WTC11 (cell line): ENCODE measurements around the gene KRTAP10-7. TPM values are rescaled to one million over a fixed set of nuclear protein-coding genes. Genes with fewer than 3 reads are reported as not detected.

Experiments used
- ATAC-seq: fragments of 200-7000 bp; cut with Tn5 transposase; 2 replicates; pipeline ENCODE4 v1.10.0; 2021; ENCODE audit warnings: mild to moderate bottlenecking, moderate library complexity
- CTCF ChIA-PET: fragments of 300-600 bp; sonication (Branson Sonifier 250); formaldehyde crosslinking; loops from one replicate; lab custom pipeline; 2021; ENCODE audit warnings: antibody characterized with exemption; lab: Charles Lee
- POLR2A ChIA-PET: fragments of 350-600 bp; sonication (Branson Sonifier 250); formaldehyde crosslinking; loops from one replicate; lab custom pipeline; 2021; ENCODE audit warnings: antibody characterized with exemption; lab: Charles Lee
- DNase-seq: peaks from one replicate; pipeline ENCODE4 v3.0.0; 2021; ENCODE audit warnings: low spot score
- H3K27ac Mint-ChIP-seq: 2 replicates; pipeline ENCODE4 v1.8.0; 2021; ENCODE audit warnings: mixed read lengths
- H3K27me3 Mint-ChIP-seq: 2 replicates; pipeline ENCODE4 v1.8.0; 2021; ENCODE audit warnings: low read depth, mild to moderate bottlenecking, moderate library complexity, mixed read lengths
- H3K36me3 Mint-ChIP-seq: 2 replicates; pipeline ENCODE4 v1.8.0; 2021; ENCODE audit warnings: mixed read lengths
- H3K4me1 Mint-ChIP-seq: 2 replicates; pipeline ENCODE4 v1.8.0; 2022; ENCODE audit warnings: mixed read lengths
- H3K4me3 Mint-ChIP-seq: 2 replicates; pipeline ENCODE4 v1.8.0; 2021; ENCODE audit warnings: mild to moderate bottlenecking, moderate library complexity, mixed read lengths
- H3K9me3 Mint-ChIP-seq: 2 replicates; pipeline ENCODE4 v1.8.0; 2021; ENCODE audit warnings: mixed read lengths
- ATF2 ChIP-seq: sonication (generic); formaldehyde crosslinking; IDR thresholded peaks from 2 replicates; pipeline ENCODE4 v1.8.1; 2022; ENCODE audit warnings: low read depth, missing genetic modification reagents, borderline replicate concordance
- CDX4 ChIP-seq: fragments of 250-450 bp; sonication (Bioruptor Pico); IDR thresholded peaks from 2 replicates; pipeline ENCODE4 v1.9.0; 2021; ENCODE audit warnings: moderate library complexity, mild to moderate bottlenecking, inconsistent platforms, borderline replicate concordance
- E2F5 ChIP-seq: sonication (generic); formaldehyde crosslinking; IDR thresholded peaks from 2 replicates; pipeline ENCODE4 v1.8.1; 2022; ENCODE audit warnings: mild to moderate bottlenecking, moderate library complexity, missing genetic modification reagents
- ELF4 ChIP-seq: sonication (generic); formaldehyde crosslinking; IDR thresholded peaks from 2 replicates; pipeline ENCODE4 v1.8.1; 2022; ENCODE audit warnings: low read depth, mild to moderate bottlenecking, moderate library complexity, missing genetic modification reagents
- ETV6 ChIP-seq: sonication (generic); formaldehyde crosslinking; IDR thresholded peaks from 2 replicates; pipeline ENCODE4 v1.8.1; 2022; ENCODE audit warnings: mild to moderate bottlenecking, missing genetic modification reagents
- GTF2I ChIP-seq: fragments of 250-450 bp; sonication (Bioruptor Pico); conservative IDR thresholded peaks from 2 replicates; pipeline ENCODE4 v1.4.0; 2021; ENCODE audit warnings: mild to moderate bottlenecking
- HMGXB4 ChIP-seq: sonication (generic); formaldehyde crosslinking; IDR thresholded peaks from 2 replicates; pipeline ENCODE4 v1.8.1; 2023; ENCODE audit warnings: mild to moderate bottlenecking, moderate library complexity, missing genetic modification reagents
- MXD4 ChIP-seq: fragments of 250-450 bp; sonication (Bioruptor Pico); IDR thresholded peaks from 2 replicates; pipeline ENCODE4 v1.8.0; 2021; ENCODE audit warnings: mild to moderate bottlenecking, moderate library complexity, borderline replicate concordance
- PRDM15 ChIP-seq: sonication (generic); formaldehyde crosslinking; IDR thresholded peaks from 2 replicates; pipeline ENCODE4 v1.8.0; 2022; ENCODE audit warnings: missing genetic modification reagents
- SP1 ChIP-seq: sonication (generic); formaldehyde crosslinking; conservative IDR thresholded peaks from 2 replicates; pipeline ENCODE4 v1.8.1; 2022; ENCODE audit warnings: missing genetic modification reagents
- STAT6 ChIP-seq: sonication (generic); formaldehyde crosslinking; conservative IDR thresholded peaks from 2 replicates; pipeline ENCODE4 v1.8.1; 2023; ENCODE audit warnings: mild to moderate bottlenecking, low read depth, missing genetic modification reagents, moderate library complexity
- ZNF121 ChIP-seq: sonication (generic); formaldehyde crosslinking; IDR thresholded peaks from 2 replicates; pipeline ENCODE4 v1.8.0; 2023; ENCODE audit warnings: missing genetic modification reagents
- ZNF232 ChIP-seq: sonication (generic); formaldehyde crosslinking; IDR thresholded peaks from 2 replicates; pipeline ENCODE4 v1.8.0; 2022; ENCODE audit warnings: mild to moderate bottlenecking, missing genetic modification reagents
- ZNF317 ChIP-seq: sonication (generic); formaldehyde crosslinking; IDR thresholded peaks from 2 replicates; pipeline ENCODE4 v1.8.1; 2023; ENCODE audit warnings: low read depth, mild to moderate bottlenecking, moderate library complexity, missing genetic modification reagents, borderline replicate concordance
- total RNA-seq: library from RNA; stranded (reverse); gene quantifications from 3 replicates; pipeline ENCODE4 v1.2.3, GENCODE V29; 2021
- TF ChIP-seq, protein P1 (sequence below): fragments of 250-450 bp; sonication (Bioruptor Pico); IDR thresholded peaks from 2 replicates; pipeline ENCODE4 v1.9.0; 2021; ENCODE audit warnings: mild to moderate bottlenecking
- TF ChIP-seq, protein P2 (sequence below): fragments of 250-450 bp; sonication (Bioruptor Pico); IDR thresholded peaks from 2 replicates; pipeline ENCODE4 v2.1.2; 2022; ENCODE audit warnings: mild to moderate bottlenecking, moderate library complexity
- TF ChIP-seq, protein P3 (sequence below): sonication (generic); formaldehyde crosslinking; IDR thresholded peaks from 2 replicates; pipeline ENCODE4 v1.8.0; 2022; ENCODE audit warnings: mild to moderate bottlenecking, missing genetic modification reagents

KRTAP10-7 gene
- total RNA-seq, 1 experiment from 2014 or later: not detected

GRCh38 chr21:44596068-44596725 is 4.2 kb upstream of the KRTAP10-7 start (continued):
- TF ChIP-seq, protein P1, sequence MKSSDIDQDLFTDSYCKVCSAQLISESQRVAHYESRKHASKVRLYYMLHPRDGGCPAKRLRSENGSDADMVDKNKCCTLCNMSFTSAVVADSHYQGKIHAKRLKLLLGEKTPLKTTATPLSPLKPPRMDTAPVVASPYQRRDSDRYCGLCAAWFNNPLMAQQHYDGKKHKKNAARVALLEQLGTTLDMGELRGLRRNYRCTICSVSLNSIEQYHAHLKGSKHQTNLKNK (CRISPR knock-in tag): no peak
- no peak for TF ChIP-seq SP1

DNA sequence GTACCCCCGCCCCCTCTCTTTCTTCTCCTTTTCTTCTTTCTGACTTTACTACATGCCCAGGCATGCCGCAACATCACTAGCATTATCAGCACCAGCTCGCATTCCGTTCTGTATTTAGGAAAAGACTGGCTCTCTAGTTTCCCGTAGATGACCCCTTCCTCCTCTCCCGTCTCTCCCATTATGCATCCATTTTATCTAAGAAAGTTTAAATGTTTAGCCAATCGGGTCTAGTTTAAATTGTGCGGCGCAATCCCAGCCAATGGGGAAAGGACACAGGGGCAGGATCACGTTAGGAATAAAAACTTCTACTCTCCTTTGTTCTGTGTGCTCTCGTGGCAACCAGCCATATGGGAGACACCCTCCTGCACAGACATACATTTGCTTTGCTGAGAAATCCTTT is 2.3 kb upstream of the KRTAP10-7 start:
- DNase-seq (no peak), ATAC-seq (peak; percentile 49)
- ChIA-PET CTCF (no interaction called here), POLR2A (no interaction called here)
- no peaks in the 10 kb centered on the region; the same call in 1 of the 2 replicates for H3K27me3 Mint-ChIP-seq
- no peaks in the 10 kb centered on the region for H3K9me3 Mint-ChIP-seq
- no peaks in the 10 kb centered on the region for H3K36me3 Mint-ChIP-seq
- TF ChIP-seq E2F5 (no peak), PRDM15 (no peak), ATF2 (no peak), ZNF317 (no peak)
- H3K4me1 Mint-ChIP-seq: peaks cover 52% of the 10 kb centered on the region
- H3K4me3 Mint-ChIP-seq: no peak overlapping the region
- peak overlapping the region; percentile 86 for H3K27ac Mint-ChIP-seq

- Mint-ChIP-seq H3K9me3 (peaks cover 8% of the 10 kb centered on the region), H3K36me3 (no peaks in the 10 kb centered on the region; the same call in 1 of the 2 replicates), H3K27ac (no peak overlapping the region; the same call in 1 of the 2 replicates), H3K4me3 (no peak overlapping the region), H3K4me1 (peaks cover 38% of the 10 kb centered on the region), H3K27me3 (no peaks in the 10 kb centered on the region; the same call in 1 of the 2 replicates)
- CTCF ChIA-PET: no interaction called here
- POLR2A ChIA-PET: no interaction called here
- no peak for ATAC-seq
- DNase-seq: no peak
- TF ChIP-seq ZNF121 (CRISPR knock-in tag) (no peak), STAT6 (CRISPR knock-in tag) (no peak), ETV6 (CRISPR knock-in tag) (no peak), ZNF232 (CRISPR knock-in tag) (no peak), MXD4 (CRISPR knock-in tag) (no peak), ELF4 (CRISPR knock-in tag) (no peak), GTF2I (CRISPR knock-in tag) (no peak), HMGXB4 (CRISPR knock-in tag) (no peak), CDX4 (CRISPR knock-in tag) (no peak)
- TF ChIP-seq, protein P2, sequence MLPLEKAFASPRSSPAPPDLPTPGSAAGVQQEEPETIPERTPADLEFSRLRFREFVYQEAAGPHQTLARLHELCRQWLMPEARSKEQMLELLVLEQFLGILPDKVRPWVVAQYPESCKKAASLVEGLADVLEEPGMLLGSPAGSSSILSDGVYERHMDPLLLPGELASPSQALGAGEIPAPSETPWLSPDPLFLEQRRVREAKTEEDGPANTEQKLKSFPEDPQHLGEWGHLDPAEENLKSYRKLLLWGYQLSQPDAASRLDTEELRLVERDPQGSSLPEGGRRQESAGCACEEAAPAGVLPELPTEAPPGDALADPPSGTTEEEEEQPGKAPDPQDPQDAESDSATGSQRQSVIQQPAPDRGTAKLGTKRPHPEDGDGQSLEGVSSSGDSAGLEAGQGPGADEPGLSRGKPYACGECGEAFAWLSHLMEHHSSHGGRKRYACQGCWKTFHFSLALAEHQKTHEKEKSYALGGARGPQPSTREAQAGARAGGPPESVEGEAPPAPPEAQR: no peak
- TF ChIP-seq, protein P3, sequence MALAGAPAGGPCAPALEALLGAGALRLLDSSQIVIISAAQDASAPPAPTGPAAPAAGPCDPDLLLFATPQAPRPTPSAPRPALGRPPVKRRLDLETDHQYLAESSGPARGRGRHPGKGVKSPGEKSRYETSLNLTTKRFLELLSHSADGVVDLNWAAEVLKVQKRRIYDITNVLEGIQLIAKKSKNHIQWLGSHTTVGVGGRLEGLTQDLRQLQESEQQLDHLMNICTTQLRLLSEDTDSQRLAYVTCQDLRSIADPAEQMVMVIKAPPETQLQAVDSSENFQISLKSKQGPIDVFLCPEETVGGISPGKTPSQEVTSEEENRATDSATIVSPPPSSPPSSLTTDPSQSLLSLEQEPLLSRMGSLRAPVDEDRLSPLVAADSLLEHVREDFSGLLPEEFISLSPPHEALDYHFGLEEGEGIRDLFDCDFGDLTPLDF: no peak
These were observed 950 bp upstream of the KRTAP10-7 start for GRCh38 chr21:44599264-44600029.
